ENCODE data around the gene SDCBP2. TPM values are rescaled to one million over a fixed set of nuclear protein-coding genes. Genes with fewer than 3 reads are reported as not detected.
A peak's percentile ranks its signal among the peaks of the same experiment; 100 is the strongest.

Gene SDCBP2
- total RNA-seq, 4 donors from 2014 or later: 18.0 to 37.6 (median 34.7) TPM

DNA sequence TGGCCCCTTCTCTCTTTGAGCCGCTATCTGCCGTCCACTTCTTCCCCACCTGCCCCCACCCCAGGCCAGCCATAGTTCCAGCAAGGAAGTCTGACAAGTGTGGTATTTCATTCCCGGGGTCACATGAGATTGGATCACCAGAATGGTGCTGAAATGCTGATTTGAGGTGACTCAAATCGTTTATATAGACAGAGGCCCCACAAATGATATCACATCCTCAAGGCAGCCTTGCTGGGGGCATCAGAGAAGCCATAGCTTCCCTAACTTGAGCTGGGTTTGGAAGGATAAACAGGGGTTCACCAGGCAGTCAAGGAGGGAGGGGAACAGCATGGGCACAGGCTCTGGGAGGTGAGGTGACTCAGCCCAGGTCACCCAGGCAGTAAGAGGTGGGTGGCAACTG lies 9.9 kb downstream of the SDCBP2 start:
- Histone ChIP-seq H3K4me1 (peaks cover 12 to 31% of the 10 kb centered on the region in 2 donors), H3K4me3 (replicated peaks in 1 of 3) (no peak overlapping the region), H3K36me3 (no peaks in the 10 kb centered on the region), H3K27me3 (no peaks in the 10 kb centered on the region), H3K9me3 (no peaks in the 10 kb centered on the region), H3K27ac (no peak overlapping the region)
- no peak for TF ChIP-seq POLR2A (IDR thresholded peaks at IDR 0.05)
- TF ChIP-seq, protein P1, sequence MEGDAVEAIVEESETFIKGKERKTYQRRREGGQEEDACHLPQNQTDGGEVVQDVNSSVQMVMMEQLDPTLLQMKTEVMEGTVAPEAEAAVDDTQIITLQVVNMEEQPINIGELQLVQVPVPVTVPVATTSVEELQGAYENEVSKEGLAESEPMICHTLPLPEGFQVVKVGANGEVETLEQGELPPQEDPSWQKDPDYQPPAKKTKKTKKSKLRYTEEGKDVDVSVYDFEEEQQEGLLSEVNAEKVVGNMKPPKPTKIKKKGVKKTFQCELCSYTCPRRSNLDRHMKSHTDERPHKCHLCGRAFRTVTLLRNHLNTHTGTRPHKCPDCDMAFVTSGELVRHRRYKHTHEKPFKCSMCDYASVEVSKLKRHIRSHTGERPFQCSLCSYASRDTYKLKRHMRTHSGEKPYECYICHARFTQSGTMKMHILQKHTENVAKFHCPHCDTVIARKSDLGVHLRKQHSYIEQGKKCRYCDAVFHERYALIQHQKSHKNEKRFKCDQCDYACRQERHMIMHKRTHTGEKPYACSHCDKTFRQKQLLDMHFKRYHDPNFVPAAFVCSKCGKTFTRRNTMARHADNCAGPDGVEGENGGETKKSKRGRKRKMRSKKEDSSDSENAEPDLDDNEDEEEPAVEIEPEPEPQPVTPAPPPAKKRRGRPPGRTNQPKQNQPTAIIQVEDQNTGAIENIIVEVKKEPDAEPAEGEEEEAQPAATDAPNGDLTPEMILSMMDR (IDR thresholded peaks at IDR 0.05): no peak
- WGBS, 2 donors: 85 to 87% methylated on average over 4 of the region's 4 CpGs
- DNase-seq: no peak
- intact Hi-C loops (cut with DNase I): no loop called here

GRCh38 chr20:1317545-1318255 lies 11.2 kb downstream of the SDCBP2 start:
- WGBS, 2 donors: 66 to 73% methylated on average over 12 of the region's 12 CpGs
- Histone ChIP-seq H3K4me1 (peaks cover 9 to 29% of the 10 kb centered on the region in 2 donors), H3K27me3 (no peaks in the 10 kb centered on the region), H3K4me3 (replicated peaks in 1 of 3) (no peak overlapping the region), H3K36me3 (no peaks in the 10 kb centered on the region), H3K27ac (no peak overlapping the region), H3K9me3 (no peaks in the 10 kb centered on the region)
- TF ChIP-seq POLR2A (IDR thresholded peaks at IDR 0.05): no peak
- TF ChIP-seq, protein P1 (IDR thresholded peaks at IDR 0.05): no peak
- DNase-seq: no peak
- intact Hi-C loops (cut with DNase I): no loop called here

- Histone ChIP-seq H3K4me1 (peaks cover 0 to 12% of the 10 kb centered on the region in 2 donors), H3K27ac (no peak overlapping the region), H3K27me3 (no peaks in the 10 kb centered on the region), H3K36me3 (no peaks in the 10 kb centered on the region), H3K9me3 (no peaks in the 10 kb centered on the region), H3K4me3 (replicated peaks in 1 of 3) (no peak overlapping the region)
- DNase-seq: no peak
- 79 to 85% methylated on average over 5 of the region's 5 CpGs for WGBS, 2 donors
- TF ChIP-seq POLR2A (IDR thresholded peaks at IDR 0.05): no peak
- TF ChIP-seq, protein P1 (IDR thresholded peaks at IDR 0.05): no peak
- intact Hi-C loops (cut with DNase I): no loop called here
Measured at GRCh38 chr20:1315804-1316203, 13.1 kb downstream of the SDCBP2 start.

GRCh38 chr20:1313236-1313964 lies 15.5 kb downstream of the SDCBP2 start:
- WGBS, 2 donors: 5 to 12% methylated on average over 11 to 28 of the region's 38 CpGs
- TF ChIP-seq, protein P1 (IDR thresholded peaks at IDR 0.05): peak; percentile 92 to 98 (median 95)
- no peak for TF ChIP-seq POLR2A (IDR thresholded peaks at IDR 0.05)
- peaks cover 0 to 12% of the 10 kb centered on the region in 2 donors for H3K4me1 ChIP-seq
- no peaks in the 10 kb centered on the region for H3K27me3 ChIP-seq
- no peaks in the 10 kb centered on the region for H3K36me3 ChIP-seq
- no peak overlapping the region for H3K4me3 ChIP-seq (replicated peaks in 1 of 3)
- intact Hi-C loops (cut with DNase I): loop anchor here (5.0 kb wide), 2 partner anchors 84 to 124 kb away; no protein-coding TSS in a partner anchor
- peak; percentile 70 to 78 for DNase-seq
- peak overlapping the region in 1 of 3 donors; percentile 11 for H3K27ac ChIP-seq
- no peaks in the 10 kb centered on the region for H3K9me3 ChIP-seq

GRCh38 chr20:1312904-1313235 lies 16.1 kb downstream of the SDCBP2 start:
- H3K27ac ChIP-seq: no peak overlapping the region
- intact Hi-C loops (cut with DNase I): loop anchor here (5.0 kb wide), 2 partner anchors 84 to 124 kb away; no protein-coding TSS in a partner anchor
- H3K4me1 ChIP-seq: peaks cover 0 to 12% of the 10 kb centered on the region in 2 donors
- no peak for DNase-seq
- no peaks in the 10 kb centered on the region for H3K36me3 ChIP-seq
- H3K4me3 ChIP-seq (replicated peaks in 1 of 3): no peak overlapping the region
- TF ChIP-seq, protein P1 (IDR thresholded peaks at IDR 0.05): no peak
- no peak for TF ChIP-seq POLR2A (IDR thresholded peaks at IDR 0.05)
- 86 to 100% methylated on average over 1 to 6 of the region's 16 CpGs for WGBS, 2 donors
- no peaks in the 10 kb centered on the region for H3K27me3 ChIP-seq
- no peaks in the 10 kb centered on the region for H3K9me3 ChIP-seq
